ENCODE measurements around the gene AMFR.

DNA sequence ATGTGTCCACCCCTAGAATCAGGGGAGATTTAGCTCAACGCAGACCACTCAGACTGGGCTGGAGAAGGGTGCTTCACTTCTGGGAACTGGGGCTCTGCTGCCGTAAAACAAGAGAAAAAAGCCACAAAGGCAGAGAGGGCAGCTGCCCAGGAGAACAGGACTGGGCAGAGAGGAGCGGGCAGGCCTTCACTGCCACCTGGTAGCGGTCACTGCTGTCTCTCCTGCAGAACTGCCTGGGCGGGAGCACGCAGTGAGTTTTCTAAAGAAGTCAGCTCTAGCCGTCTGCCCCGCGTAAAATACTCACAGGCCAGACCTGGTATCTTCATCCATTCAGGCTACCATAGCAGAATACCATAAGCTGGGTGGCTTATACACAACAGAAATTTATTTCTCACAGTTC, 103.8 kb downstream of the AMFR start:
- TF ChIP-seq CTCF (IDR thresholded peaks at IDR 0.05): no peak
- TF ChIP-seq ZFX (IDR thresholded peaks at IDR 0.05; ENCODE audit: borderline replicate concordance): no peak

Measured in 22Rv1 (cell line).